Fibroblast of skin of left quadriceps (primary cell): ENCODE results near the gene FAM193A.
"Not testable (repeated sequence)": the region's sequence is repeated elsewhere in the genome, so short reads cannot be mapped to it uniquely, and the experiment has no call there.

Source experiments
- DNase-seq, 2 experiments: peaks; one replicate each; pipeline ENCODE4 v3.0.0-alpha.2; 2013; ENCODE audit warnings: low read depth in 2 of 2

Gene FAM193A

GRCh38 chr4:2574009-2574408 is 37.6 kb downstream of the FAM193A start:
- no peak for DNase-seq

GRCh38 chr4:2574863-2575262 is 38.4 kb downstream of the FAM193A start:
- no peak for DNase-seq

GRCh38 chr4:2576290-2576689 is 39.8 kb downstream of the FAM193A start:
- no peak for DNase-seq

GRCh38 chr4:2578106-2578505 is 41.7 kb downstream of the FAM193A start:
- no peak for DNase-seq

GRCh38 chr4:2579910-2580309 is 43.5 kb downstream of the FAM193A start:
- DNase-seq = no peak

- no peak for DNase-seq
Observed at GRCh38 chr4:2583092-2583491, 46.6 kb downstream of the FAM193A start.

GRCh38 chr4:2583517-2583916 is 47.1 kb downstream of the FAM193A start:
- peak in 1 of 2 experiments; percentile 4 for DNase-seq

GRCh38 chr4:2586502-2586901 is 50.1 kb downstream of the FAM193A start:
- no peak for DNase-seq

GRCh38 chr4:2587213-2587823 is 50.9 kb downstream of the FAM193A start:
- DNase-seq = no peak

- no peak for DNase-seq
Observed at GRCh38 chr4:2588259-2588658, 51.8 kb downstream of the FAM193A start.

GRCh38 chr4:2591189-2591588 is 54.7 kb downstream of the FAM193A start:
- DNase-seq = no peak

- DNase-seq = not testable (repeated sequence)
Observed at GRCh38 chr4:2592014-2592413, 55.6 kb downstream of the FAM193A start.

- no peak for DNase-seq
Observed at GRCh38 chr4:2592572-2592971, 56.1 kb downstream of the FAM193A start.

- DNase-seq = no peak
Observed at GRCh38 chr4:2593003-2593402, 56.6 kb downstream of the FAM193A start.

GRCh38 chr4:2595436-2595835 is 59.0 kb downstream of the FAM193A start:
- DNase-seq = no peak

- DNase-seq = no peak
Observed at GRCh38 chr4:2595952-2596552, 59.6 kb downstream of the FAM193A start.

GRCh38 chr4:2596611-2597010 is 60.2 kb downstream of the FAM193A start:
- DNase-seq = no peak

- no peak for DNase-seq
Observed at GRCh38 chr4:2598511-2599303, 62.3 kb downstream of the FAM193A start.

- DNase-seq = no peak
Observed at GRCh38 chr4:2599304-2599654, 62.8 kb downstream of the FAM193A start.

GRCh38 chr4:2600878-2601277 is 64.4 kb downstream of the FAM193A start:
- DNase-seq = no peak

GRCh38 chr4:2604614-2605013 is 68.2 kb downstream of the FAM193A start:
- DNase-seq = no peak

- no peak for DNase-seq
Observed at GRCh38 chr4:2606960-2607506, 70.6 kb downstream of the FAM193A start.

- no peak for DNase-seq
Observed at GRCh38 chr4:2607822-2608221, 71.4 kb downstream of the FAM193A start.
